GM18520 (cell line): Measurements from ENCODE around the gene ITGBL1.

ENCODE experiments used
- ATAC-seq: cut with Tn5 transposase; IDR thresholded peaks from one replicate; pipeline ENCODE4 v1.9.1; 2021; ENCODE audit not compliant: unreplicated experiment

ITGBL1 gene

DNA sequence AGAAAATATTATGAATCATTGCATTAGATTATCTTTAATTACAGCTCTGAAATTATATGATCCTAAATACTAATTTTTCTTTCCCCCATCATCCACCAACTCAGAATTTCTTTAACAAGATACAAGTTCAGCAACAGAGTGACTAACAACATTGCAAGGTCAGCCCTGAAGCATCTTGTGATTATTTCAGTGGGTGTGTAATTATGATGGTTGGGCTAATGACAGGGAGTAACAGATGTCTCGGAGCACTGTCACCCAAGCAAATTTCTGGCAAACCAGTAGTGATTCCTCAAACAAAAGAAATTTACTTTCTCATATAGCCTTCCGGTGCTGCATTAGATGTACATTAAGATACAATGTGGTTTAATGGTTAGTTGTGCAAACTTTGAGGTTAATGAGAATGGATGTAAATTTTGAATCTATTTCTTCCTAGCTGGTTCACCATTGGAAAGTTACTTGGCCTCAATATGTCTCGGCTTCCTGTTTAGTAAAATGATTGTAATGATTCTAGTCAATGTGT lies 238.9 kb downstream of the ITGBL1 start:
- ATAC-seq = no peak

- ATAC-seq = no peak
Measured at GRCh38 chr13:101695870-101696516, 243.5 kb downstream of the ITGBL1 start.

- no peak for ATAC-seq
Measured at GRCh38 chr13:101697745-101698144, 245.3 kb downstream of the ITGBL1 start.

GRCh38 chr13:101698400-101698799 lies 245.9 kb downstream of the ITGBL1 start:
- ATAC-seq = no peak

DNA sequence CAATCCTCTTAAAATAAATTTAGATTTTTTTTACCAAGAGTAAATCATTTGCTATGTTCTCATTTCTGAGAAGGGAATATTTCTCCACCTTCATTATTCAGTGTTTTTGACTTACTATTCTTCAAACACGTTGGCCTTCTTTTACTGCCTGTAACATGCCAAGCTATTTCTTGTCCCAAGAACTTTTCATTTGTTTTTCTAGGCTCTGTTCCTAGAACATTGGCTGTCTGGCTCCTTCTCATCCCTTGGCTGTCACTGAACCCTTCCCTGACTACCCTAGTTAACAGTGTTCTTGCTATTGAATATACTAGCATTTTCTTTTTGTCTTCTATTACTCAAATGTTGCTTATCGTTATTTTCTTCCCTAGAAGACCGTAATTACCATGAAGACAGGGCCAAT lies 248.1 kb downstream of the ITGBL1 start:
- ATAC-seq = no peak

GRCh38 chr13:101703081-101703480 lies 250.6 kb downstream of the ITGBL1 start:
- ATAC-seq = no peak

DNA sequence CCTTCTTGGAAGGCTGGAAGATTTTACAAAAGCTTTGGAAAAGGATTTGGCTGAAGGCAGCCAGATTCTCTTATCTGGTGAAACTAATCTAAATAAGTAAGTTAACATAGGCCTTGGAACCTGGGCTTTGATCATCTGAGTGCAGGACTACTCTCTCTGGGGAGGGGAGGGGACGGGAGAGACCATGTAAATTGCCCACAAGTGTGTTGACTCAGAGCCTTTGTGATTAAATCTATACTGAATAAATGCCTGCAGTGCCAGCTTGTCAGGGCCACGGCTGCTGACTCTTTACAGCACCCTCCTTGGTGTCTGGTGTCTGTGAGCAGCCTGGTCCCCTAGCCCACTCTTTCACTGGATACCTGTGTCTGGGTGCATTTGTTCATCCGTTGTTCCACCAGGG lies 251.4 kb downstream of the ITGBL1 start:
- no peak for ATAC-seq

- no peak for ATAC-seq
Measured at GRCh38 chr13:101706651-101707050, 254.2 kb downstream of the ITGBL1 start.

DNA sequence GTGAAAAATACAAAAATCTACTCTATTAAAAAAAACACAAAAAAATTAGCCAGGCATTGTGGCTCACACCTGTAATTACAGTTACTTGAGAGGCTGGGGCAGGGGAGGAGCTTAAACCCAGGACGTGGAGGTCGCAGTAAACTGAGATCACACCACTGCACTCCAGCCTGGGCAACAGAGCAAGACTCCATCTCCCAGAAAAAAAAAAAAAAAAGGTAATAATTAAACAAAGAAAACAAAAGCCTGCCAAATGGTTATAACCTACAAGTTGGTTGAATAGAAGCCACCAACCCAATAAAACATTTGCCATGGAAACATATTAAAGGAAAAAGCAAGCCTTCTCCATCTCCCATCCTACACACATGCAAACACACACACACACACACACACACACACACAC lies 255.2 kb downstream of the ITGBL1 start:
- no peak for ATAC-seq

DNA sequence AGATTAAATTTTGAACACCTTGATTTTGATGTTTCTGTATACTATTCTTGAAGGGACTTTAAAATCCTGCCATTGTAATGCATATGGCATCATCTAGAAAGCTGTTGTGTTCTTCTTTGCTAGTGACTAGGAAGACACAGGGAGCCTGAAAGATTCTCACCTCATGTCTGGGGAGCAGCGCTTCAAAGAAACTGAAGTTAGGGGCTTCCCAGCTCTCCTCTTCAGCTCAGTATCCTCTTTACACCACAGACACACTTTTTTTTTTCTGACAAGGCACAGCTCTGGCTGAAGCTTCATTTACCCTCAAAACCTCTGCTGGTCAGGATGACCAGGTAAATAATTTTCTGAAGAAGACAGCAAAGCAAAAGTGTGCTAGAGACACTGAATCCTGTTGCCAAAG lies 255.6 kb downstream of the ITGBL1 start:
- no peak for ATAC-seq

- ATAC-seq = no peak
Measured at GRCh38 chr13:101709952-101710351, 257.5 kb downstream of the ITGBL1 start.

DNA sequence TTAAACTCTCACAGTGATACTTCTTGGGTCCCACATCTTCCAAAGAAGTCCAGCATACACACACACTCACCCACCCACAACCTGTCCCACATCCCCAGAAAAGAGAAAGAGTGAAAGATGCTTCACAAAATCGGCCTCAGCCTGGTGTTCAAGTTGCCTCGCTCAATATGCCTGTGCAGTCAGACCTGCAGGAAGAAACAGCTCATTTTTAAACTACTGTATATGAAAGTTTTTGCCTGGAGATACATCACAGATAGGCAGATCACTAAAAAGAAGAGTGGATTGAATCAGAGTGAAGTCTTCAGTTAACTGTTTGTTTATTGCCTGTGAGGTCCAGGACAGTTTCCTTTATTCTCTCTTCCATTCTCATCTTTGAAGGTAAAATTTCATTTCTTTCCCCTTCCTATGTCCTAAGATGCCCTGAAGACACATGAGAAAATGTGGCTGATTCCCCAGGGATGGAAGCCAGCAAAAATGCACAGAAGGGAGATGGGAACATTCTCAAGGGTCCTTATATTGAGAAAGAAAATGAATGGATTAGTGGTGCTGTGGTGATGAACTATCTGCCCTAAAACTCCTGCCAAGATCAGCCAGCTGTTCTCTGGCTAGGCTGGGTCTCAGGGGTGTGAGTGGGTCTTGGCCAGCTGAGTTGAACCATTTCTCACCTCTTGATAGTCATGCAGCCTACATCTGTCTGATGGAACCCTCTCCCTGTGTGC lies 259.0 kb downstream of the ITGBL1 start:
- ATAC-seq = no peak

GRCh38 chr13:101712026-101712348 lies 259.5 kb downstream of the ITGBL1 start:
- no peak for ATAC-seq

- no peak for ATAC-seq
Measured at GRCh38 chr13:101714195-101714594, 261.7 kb downstream of the ITGBL1 start.

DNA sequence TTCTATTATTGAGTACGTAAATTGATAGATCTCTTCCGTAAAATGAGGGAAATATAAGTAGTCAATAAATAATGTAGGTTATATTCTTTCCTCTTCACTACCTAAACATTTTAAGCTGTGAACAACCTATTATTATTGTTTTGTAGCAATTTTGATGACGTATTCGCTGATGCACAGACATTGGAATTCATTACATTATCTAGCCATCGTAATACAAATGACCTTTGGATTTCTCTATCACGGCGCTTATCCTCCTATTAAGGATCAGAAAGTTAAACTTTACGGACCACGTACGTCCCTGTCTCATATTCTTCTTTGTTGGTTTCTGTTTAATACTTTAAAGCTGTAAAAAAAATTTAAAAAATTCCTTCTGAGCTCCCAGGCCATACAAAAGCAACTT lies 264.9 kb downstream of the ITGBL1 start:
- ATAC-seq = no peak

DNA sequence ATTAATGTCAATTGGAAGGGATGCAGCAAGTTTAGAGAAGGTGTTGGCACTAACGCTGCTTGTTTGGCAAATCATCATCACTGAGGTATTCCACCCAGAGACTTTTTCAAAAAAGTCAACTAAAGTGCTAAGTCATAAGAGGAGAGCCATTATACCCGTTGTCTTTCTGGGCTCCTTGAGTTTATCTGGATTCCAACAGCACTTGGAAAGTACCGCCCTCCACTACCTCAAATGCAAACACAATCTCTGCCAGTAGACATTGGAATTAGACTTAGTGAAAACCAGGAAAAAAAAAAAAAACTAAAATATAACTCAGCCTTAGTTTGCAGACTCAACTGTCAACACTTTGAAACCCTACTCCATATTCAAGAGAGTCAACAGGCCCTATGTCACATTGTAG lies 266.0 kb downstream of the ITGBL1 start:
- ATAC-seq = no peak

- no peak for ATAC-seq
Measured at GRCh38 chr13:101726681-101727080, 274.2 kb downstream of the ITGBL1 start.

DNA sequence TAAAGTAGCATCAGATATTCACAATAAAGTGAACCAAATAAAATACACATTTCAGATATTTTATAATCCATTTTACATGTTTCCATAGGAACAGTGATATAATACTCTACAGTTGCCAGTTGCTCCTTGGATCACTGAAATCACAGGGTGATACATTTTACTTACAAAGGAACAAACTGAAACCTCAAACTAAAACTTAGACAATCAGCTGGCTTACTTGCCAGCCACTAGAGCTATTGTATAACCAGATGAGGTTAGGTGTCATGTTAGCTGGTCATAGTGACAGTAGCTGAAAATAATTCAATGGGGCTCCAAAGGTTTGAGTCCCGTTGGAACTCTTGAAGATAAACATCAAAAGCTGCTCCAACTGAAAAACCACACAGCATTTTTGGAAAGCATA lies 274.6 kb downstream of the ITGBL1 start:
- no peak for ATAC-seq

GRCh38 chr13:101728021-101728420 lies 275.5 kb downstream of the ITGBL1 start:
- no peak for ATAC-seq

- no peak for ATAC-seq
Measured at GRCh38 chr13:101728615-101729014, 276.1 kb downstream of the ITGBL1 start.

DNA sequence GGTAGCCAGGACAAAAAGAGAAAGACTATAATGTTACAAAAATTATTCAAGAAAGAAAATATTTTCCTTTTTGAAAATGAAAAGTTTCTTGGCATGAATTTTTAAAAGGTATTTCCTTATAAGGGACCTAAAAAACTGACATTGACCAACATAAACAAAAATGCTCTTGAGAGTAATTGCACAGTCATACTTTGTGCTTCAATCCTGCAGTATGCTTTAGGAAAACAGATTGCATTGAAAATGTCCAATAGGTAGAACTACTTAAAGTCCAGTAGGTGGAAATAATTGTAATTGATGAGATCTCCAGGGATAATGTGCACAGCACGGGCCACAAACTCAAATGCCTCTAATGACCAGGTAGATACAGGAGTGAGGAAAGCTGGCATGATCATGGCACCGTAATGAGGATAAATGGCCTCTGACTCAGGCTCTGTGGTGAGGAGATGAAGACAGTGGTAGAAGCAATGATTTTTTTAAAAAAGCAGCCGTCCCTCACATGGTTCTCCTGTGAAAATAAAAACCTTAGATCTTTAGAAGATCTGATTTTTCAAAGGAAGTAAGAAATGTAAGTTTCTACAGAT lies 278.0 kb downstream of the ITGBL1 start:
- ATAC-seq = no peak

GRCh38 chr13:101736566-101736965 lies 284.1 kb downstream of the ITGBL1 start:
- ATAC-seq = no peak
